ENCODE results near the gene NCKAP5.

Gene NCKAP5

DNA sequence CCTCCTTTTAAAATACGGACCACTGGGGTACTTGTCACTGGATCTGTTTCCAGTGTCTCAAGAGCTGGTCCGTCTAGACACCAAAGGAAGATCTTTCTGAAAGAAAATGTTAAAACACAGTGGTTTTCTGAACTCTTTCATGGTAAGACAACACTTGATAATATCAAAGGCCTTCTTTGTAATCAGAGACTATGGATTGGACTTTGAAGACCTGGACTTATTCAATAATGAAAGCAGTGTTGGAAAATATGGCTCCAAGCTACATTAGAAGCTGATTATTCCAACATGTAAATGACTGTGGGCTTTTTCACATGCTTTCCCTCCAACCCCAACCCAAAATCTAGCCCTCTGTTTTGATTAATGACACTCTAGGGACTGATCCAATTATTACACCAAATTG is 568.8 kb downstream of the NCKAP5 start:
- DNase-seq (ENCODE audit: low read depth in 3 of 3), result no peak

DNA sequence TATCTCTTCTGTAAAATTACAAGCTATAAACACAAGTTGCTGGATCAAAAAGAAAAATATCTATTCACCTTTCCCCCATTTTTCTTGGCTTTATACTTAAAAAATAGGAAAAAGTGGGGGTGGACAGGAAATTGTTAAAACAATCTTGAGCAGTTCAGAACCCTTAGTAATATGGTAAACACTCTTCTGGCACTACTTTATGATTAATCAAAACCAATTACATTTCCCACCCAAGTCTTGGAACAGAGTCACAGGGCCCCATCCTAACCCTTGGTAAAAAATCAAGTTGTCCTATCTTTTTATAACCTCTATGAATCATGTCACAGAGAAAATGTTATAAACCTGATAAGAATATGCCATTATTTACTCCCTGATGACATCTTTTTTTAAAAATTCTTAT is 570.0 kb downstream of the NCKAP5 start:
- DNase-seq (ENCODE audit: low read depth in 3 of 3), result no peak

DNA sequence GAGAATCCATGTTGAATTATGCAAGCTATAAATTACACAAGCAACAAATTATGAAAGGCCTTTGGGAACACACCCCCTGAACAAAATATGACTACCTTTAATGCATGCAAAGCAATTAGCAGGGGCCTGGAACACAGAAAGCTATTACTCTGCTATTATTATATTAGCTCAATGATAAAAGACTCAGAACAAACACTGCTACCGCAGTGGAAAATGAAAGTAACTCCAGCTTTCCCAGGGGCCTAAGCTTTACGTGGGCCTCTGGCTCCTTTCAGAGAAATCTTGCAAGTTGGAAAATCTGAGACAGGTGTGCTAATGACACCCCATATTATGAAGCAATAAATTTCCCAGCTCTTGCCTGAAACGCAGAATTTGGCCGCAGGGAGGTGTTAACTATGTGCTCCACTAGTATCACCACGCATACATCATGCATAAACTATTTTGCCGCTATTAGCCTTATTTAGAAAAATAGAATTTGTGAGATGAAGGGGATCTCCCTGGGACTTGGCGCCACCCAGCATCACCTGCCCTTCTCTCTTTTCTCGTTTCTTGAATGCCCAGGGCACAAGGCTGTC is 576.7 kb downstream of the NCKAP5 start:
- DNase-seq (ENCODE audit: low read depth in 3 of 3), result no peak

DNA sequence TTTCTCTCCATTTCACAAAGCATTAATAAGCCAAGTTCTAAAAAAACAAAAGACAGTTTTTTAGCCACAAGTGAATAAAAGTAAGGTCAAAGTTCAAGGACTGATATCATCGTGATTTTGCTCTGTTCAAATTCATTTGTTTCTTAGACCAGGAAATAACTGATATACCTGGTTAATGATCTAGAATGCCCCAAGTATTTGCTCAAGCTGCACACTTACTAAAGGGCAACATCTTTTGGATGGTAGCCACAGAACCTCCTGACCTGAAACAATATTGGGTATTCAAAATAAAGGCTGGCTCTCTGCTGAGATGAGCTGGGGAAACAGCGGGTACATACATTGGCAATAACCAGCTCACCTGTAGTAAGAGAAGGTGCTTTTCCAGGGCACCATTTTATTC is 583.5 kb downstream of the NCKAP5 start:
- no peak for DNase-seq (ENCODE audit: low read depth in 3 of 3)

DNA sequence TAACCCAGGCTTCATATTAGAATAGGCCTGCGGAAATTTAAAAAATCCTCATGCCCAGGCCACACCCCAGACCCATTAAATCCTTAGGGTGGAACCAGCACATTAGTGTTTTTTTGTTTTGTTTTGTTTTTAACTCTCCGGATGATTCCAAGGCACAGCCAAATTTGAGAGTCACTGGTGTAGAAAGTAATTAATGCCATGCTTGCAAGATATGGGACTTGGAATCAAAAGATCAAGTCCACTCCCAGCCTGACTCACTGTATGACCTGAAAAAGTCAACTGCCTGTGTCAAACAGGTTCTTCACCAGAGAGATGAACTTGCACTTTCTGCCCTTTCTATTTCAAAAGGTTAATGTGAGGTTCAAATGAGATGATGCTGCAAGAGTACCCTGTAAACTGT is 588.0 kb downstream of the NCKAP5 start:
- no peak for DNase-seq (ENCODE audit: low read depth in 3 of 3)

DNA sequence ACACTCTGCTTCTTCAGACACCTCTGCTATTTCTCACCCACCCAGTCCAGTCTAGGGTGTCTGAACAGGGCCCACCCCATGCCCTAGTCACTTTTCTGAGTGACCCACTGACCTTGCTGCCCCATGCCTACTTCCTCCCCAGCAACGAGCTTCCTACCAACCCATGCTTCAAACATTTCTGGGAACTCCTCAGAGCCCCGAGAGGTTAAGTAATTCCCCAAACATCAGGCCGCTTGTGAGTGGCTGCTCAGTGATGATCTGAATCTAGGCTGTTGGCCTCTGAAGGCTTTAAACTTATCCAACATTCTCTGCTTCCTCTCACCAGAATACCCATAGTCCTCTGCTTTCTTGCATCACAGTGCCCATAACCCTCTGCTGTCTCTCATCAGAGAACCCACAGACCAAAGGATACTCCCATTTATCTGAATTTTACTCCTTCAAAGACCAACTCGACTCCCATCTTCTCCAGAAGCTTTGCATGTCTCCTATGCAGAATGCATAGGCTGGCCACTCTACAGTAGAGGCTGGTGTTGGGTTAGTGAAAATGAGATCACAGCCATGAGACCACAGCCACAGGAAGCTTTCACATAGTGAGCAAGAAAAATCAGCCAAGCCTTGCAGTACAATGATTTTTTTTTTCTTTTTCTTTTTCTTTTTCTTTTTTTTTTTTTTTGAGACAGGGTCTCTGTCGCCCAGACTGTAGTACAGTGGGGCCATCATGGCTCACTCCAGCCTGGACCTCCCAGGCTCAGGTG is 588.7 kb downstream of the NCKAP5 start:
- no peak for DNase-seq (ENCODE audit: low read depth in 3 of 3)

DNA sequence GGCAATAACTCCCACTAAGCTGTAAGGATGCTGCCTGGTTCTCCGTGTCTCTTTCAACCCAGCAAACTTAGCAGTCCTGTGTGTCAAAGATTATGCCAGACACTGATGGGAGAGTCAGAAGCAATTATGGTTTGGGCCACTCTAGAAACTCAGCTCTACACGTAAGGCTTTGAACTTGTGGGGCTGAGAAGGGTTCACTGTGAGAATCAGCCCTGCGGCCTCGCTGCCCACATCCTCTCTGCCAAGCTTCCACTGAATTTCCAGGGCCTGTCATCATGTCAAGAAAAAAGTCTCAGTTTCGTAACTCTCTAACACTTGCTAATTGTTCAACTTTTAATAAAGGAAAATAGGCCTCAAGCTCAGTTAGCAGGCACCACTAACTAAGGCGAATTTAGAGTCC is 589.4 kb downstream of the NCKAP5 start:
- no peak for DNase-seq (ENCODE audit: low read depth in 3 of 3)

DNA sequence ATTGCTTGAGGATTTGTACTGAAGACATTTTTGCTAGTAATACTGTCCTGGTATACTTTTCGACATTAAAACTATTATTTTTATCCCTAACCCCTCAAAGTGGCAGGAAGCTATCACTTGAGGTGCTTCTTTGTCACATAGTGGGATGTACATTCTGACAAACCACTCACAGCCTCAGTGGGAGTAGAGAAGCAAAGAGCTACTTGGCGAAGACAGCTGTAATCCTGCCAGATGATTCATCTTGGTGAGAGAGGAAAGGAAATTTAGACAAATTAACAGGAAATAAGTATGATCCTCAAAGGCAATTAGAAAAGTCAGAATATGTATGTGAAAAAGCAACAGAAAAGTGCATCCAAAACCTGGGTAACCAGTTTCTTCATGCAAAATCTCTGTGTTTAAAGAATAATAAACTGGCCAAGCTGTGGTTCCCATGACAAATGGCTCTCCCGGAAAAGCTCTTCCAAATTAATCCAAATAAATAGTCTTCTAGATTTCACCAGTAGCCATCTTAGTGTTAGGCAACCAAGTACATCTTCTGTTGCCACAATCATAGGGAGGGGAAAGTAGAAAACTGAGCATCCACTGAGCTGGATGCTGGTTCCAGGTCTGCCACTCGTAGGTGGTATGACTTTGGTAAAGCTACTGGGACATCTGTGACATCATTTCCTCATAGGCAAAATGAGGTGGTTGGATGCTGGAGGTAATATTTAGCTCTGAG is 590.3 kb downstream of the NCKAP5 start:
- DNase-seq (ENCODE audit: low read depth in 3 of 3), result no peak

DNA sequence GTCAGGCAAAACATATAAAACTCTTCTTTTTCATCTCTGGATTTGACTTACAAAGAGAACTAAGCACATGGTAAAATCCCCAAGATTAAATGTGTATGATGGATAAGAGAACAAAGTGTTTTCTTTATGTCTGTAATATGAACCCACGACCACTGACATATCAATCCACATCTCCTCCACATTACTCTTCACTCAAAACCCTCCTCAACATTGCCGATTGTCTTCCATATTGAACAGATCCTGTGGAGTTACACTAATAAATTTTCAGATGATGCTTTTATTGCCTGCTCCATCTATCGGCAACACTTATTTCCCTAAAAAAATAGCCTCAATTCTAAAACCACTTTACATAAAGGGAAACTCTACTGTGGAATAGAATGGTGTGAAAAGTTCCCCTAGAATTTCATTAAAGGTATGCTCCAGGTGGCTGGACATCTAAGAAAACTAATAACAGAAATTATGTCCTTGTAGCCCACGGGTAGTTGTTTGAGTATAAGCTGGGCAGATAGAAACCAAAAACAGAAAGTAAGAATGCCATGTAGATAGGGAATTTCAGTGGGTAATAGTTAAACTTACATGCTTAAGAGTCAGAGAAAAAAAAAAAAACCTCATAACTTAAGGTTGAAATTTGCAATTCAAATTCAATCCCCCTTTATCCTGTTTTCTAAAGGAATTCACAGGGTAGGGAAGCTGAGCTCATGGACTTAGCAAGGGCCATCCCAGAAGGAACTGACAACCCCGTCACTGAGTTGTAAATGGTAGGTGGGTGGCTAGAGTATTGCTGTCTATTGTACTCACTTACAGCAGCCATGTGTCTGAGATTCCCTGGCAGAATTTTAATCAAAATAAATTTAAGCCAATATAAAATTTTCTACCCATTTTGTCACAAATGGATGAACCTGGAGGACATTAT is 592.8 kb downstream of the NCKAP5 start:
- no peak for DNase-seq (ENCODE audit: low read depth in 3 of 3)

DNA sequence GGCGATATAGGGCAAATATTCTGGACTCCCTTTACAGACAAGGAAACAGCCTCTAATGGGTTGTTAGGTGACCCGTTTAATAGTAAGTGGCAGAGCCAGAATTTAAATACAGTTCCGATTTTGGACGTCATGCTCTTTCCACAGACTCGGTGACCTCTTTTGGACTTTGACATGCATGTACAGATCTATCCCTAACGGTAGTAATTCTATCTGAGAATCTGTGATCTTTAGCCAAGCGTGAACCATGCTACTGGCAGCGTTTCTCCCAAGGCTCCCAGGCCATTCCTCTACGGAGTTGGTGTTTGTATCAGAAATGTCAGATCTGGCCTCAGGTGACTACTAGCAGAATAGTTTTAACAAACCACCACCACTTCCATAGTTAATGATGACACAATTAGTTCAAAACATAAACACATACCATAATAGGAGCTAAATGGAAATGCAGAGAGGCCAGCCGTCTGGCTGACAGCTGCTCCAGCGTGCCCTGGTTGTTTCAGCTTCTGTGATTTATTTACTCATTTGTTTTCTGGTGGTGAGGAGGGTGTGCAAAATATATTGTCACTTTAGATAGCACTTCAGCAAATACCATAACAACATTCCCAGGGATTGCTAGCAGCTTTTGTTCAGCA is 593.7 kb downstream of the NCKAP5 start:
- DNase-seq (ENCODE audit: low read depth in 3 of 3), result no peak

DNA sequence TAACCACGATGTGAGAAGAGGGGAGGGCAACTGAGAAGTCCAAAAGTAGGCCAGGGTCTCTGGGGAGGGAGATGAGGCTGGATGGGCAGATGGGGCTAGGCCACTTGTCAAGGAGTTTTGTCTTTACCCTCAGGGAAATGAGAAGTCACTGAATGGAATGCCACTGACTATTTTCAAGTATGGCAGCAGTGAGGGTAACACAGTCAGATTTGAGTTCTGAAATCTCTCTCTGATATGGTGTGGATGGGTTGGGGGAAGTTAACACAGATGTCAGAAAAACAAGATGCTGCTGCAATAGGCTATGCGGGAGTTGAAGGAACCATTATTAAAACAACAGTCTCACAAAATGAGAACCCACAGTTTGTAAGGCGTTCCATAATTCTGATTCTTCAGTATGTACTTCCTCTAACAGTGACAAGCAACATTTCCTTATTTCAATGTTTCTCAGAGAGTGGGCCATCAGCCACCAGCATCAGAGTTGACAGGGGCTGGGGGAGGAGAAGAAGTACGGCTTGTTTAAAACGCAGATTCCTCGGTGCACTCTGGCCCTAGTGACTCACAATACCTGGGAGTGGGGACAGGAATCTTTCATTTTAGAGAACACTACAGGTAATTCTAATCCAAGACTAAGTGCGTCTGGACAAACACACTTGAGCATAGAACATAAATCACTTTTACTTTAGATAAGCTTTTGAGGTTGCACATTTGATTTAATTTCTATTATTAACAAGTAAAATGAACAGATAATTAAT is 596.8 kb downstream of the NCKAP5 start:
- DNase-seq (ENCODE audit: low read depth in 3 of 3), result no peak

DNA sequence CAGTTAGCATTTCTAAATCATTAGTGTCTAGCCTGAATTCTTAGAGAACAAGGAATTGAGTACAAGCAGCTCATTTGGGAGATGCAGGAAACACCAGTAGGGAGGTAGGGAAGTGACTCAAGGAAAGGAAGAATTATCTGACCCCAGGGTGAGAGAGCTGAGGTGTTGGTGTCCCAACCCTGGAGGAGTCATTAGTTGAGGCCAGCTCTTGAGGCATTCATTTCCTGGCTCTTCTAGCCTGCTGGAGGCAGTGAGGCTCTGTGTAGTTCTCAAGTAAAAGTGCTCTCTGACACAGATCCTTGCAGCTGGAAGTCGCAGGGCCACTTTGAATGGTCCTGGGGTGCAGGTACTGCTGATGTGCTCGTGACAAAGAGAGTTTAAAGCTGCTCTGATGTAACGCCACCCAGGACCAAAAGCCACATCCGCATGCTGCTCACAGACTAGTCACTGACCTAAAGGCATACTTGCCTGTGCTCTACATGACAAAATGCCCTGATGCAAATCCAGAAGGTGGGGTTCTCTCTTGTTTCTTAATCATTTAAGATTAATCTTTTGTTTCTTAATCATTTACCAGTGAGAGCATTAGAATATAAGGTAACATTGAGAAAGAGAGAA is 598.8 kb downstream of the NCKAP5 start:
- DNase-seq (ENCODE audit: low read depth in 3 of 3), result no peak

DNA sequence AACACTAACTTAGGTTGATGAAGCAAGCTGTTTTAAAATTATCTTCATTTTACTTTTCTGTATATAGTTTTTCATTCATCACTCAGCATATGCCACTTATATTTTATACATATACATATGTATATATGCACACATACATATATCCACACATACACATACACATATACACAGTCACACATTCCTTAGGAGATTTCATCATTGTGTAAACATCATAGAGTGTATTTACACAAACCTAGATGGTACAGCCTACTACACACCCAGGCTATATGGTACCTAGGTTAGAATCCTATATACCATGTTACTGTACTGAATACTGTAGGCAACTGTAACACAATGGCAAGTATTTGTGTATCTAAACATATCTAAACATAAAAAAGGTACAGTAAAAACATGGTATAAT is 602.8 kb downstream of the NCKAP5 start:
- DNase-seq (ENCODE audit: low read depth in 3 of 3), result no peak

DNA sequence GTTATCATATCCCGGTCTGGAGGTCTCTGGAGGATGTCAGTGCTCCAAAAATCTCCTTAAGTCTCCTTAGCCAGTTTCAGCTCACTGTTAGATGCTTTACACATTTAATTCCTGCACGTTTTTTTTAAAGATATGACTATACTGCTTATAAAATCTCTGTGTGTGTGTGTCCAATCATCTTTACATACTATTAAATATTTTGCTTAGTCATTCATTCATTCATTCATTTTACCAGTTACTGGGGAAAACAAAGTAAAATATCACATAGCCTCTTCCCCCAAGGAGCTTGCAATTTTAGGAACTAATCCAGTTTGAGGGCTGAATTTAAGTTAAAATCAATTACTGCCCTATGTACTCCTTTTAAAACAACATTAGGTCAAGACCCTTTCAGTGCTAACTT is 605.1 kb downstream of the NCKAP5 start:
- DNase-seq (ENCODE audit: low read depth in 3 of 3), result no peak

DNA sequence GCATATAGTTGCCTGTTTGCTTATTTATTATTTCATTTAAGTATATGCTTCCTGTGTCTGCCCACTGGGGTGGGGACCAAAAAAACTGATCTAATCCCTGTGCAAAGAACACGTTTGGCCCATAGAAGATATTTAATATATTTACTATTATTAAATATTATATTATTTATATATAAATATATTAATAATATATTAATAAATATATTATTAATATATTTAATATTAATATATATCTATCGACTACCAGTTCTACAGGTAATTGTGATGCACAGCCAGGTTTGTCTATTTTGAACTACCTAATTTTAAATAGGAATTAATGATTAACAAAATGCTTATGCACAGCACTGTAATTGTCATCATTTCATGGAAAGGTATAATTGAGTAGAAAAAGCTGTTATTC is 609.4 kb downstream of the NCKAP5 start:
- DNase-seq (ENCODE audit: low read depth in 3 of 3), result no peak

DNA sequence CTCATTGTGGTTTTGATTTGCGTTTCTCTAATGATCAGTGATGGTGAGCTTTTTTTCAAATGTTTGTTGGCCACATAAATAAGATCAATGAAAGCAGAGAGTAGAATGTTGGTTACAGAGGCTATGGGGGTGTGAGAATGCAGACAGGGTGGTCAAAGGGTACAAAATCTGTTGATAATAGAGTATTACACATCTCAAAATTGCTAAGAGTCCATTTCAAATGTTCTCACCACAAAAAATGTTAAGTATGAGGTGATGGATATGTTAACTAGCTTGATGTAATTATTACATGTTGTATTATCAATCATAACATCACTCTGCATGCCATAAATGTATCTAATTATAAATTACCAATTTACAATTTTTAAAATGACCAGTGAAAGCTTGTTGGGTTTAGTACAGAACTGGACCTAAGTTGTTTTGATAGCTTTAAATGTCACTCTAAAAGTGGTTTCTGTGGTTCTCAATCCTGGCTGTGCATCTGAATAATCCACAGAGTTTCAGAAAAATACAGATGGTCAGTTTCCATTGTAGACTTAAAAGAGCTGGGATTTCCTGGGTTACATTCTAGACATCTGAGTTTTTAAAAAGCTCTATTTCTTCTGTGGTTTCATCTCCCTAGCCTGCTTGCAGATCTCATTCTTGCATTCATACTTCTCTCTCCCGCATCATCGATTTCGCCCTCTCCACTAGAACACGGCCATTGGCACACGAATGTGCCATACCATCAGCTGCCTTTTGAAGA is 612.2 kb downstream of the NCKAP5 start:
- DNase-seq (ENCODE audit: low read depth in 3 of 3), result no peak

DNA sequence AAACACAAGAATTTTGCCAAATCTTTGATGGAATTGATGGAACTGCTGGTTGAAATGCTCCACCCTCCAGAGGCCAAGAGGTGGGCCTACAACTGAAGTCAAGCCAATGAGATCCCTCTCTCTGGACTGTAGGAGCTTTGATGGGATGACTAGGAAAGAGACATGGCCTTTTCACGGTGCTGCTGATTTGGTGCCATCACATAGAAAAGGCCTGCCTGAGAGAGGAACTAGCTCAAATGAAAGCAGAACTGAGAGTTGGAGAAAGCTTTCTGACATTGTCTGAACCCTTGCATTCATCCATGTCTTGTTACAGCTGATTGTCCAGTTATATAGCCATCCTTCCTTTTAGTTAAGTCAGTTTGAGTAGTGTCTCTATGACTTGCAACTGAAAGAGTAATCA is 614.5 kb downstream of the NCKAP5 start:
- no peak for DNase-seq (ENCODE audit: low read depth in 3 of 3)

DNA sequence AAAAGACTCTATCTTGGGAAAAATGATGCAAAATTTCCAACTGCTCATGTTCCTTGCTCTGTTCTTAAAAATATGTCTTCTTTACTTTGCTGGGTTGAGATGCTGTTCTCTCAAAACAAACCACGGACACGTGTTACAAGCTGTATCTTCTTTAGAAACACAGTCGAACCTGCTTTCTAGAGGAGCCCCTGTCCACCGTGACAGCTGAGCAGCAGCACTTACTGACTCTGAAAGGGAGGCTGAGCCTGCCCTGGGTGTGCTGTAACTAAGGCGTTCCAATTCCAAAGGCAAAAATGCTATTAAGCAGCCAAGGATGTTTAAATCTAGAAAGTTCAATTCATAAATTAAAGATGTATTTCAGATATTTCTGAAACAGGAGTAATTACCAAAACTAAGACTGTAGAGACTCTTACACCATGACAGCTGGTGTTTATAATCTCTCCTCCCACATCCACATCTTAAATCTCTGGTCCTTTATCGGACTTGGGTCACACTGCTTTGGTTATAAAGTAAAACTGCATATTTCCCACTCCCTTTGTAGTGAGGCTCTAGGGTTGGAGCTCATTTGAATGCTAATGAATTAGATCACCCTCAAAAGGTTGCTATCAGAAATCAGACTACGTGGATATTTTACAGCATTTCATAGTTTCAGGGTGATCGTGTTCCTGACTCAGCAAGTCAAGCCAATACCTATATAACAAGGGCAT is 617.1 kb downstream of the NCKAP5 start:
- DNase-seq (ENCODE audit: low read depth in 3 of 3), result no peak

DNA sequence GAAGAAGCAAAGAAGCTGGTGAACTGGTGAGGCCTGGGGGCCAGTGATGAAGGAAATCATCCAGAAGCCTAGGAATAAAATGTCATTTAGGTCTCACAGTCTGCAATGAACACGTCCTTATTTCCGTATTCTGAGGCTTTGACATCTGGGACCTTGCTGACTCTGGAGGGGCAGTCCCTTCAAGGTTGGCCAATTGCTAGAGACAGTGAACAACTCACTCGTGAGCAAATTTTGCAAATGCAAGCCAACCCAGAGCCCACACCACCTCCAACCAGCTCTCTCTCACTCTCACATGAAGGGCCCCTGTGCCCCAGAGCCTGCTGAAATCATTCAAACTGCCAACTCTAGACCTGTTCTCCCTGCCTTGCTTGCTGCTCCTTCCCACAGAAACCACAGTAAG is 619.2 kb downstream of the NCKAP5 start:
- DNase-seq (ENCODE audit: low read depth in 3 of 3), result no peak
